Measurements from ENCODE around the gene PDZRN4. TPM values are rescaled to one million over a fixed set of nuclear protein-coding genes. Genes with fewer than 3 reads are reported as not detected.

Gene PDZRN4
- polyA plus RNA-seq, 3 donors = not detected

GRCh38 chr12:41476499-41477439, 288.6 kb downstream of the PDZRN4 start:
- H3K4me3 ChIP-seq (replicated peaks in 1 of 3; ENCODE audit: low read depth in 2 of 3, low read length in 3 of 3) = no peak overlapping the region
- 42% methylated on average over 2 of the region's 8 CpGs for WGBS (ENCODE audit: insufficient coverage)

DNA sequence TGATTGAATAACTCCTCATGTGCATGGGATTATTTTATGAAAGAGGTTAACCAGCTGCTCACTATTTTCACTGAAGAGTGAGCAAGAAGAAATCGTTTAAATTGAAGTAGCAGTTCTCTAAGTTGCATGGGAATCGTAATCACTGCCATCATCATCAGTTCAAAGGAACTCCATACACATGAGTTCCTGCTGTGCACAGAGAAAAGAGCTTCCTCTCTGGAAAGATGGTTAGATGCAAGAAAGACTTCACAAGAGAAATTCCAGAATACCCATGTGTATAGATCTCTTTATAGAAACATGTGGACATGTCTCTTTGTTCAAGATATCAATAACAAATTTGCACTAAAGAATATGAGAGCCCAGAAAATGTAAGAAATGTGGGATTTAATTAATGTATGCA, 291.3 kb downstream of the PDZRN4 start:
- H3K4me1 ChIP-seq (ENCODE audit: control insufficient read depth in 1 of 2, insufficient read depth in 2 of 2, low read length in 2 of 2) = no peaks in the 10 kb centered on the region
- no peak overlapping the region for H3K4me3 Mint-ChIP-seq

More at GRCh38 chr12:41476499-41477439, 288.6 kb downstream of the PDZRN4 start:
- H3K9ac ChIP-seq (ENCODE audit: insufficient read depth, low read length, poor library complexity, severe bottlenecking) = no peak overlapping the region
- no peaks in the 10 kb centered on the region for H4K20me1 ChIP-seq (ENCODE audit: insufficient read depth, low read length)
- no peak overlapping the region for H3K27ac ChIP-seq (ENCODE audit: low read depth in 1 of 2, low read length in 2 of 2)
- Mint-ChIP-seq H3K36me3 (no peaks in the 10 kb centered on the region), H3K4me3 (no peak overlapping the region), H3K27me3 (ENCODE audit: low read depth in 3 of 3) (no peaks in the 10 kb centered on the region), H3K27ac (no peak overlapping the region), H3K9me3 (no peaks in the 10 kb centered on the region), H3K4me1 (no peaks in the 10 kb centered on the region)
- no peak overlapping the region for H3K4me2 ChIP-seq (replicated peaks; ENCODE audit: extremely low read depth, low read length, poor library complexity, severe bottlenecking)
- intact Hi-C loops (cut with micrococcal nuclease) = no loop called here
- no peak for DNase-seq
- H3K79me2 ChIP-seq (ENCODE audit: insufficient read depth, low read length) = no peaks in the 10 kb centered on the region
- no peaks in the 10 kb centered on the region for H3K4me1 ChIP-seq (ENCODE audit: control insufficient read depth in 1 of 2, insufficient read depth in 2 of 2, low read length in 2 of 2)
- no peaks in the 10 kb centered on the region for H3K27me3 ChIP-seq (ENCODE audit: control insufficient read depth in 2 of 2, insufficient read depth in 2 of 2, low read length in 2 of 2)
- TF ChIP-seq, protein P1, sequence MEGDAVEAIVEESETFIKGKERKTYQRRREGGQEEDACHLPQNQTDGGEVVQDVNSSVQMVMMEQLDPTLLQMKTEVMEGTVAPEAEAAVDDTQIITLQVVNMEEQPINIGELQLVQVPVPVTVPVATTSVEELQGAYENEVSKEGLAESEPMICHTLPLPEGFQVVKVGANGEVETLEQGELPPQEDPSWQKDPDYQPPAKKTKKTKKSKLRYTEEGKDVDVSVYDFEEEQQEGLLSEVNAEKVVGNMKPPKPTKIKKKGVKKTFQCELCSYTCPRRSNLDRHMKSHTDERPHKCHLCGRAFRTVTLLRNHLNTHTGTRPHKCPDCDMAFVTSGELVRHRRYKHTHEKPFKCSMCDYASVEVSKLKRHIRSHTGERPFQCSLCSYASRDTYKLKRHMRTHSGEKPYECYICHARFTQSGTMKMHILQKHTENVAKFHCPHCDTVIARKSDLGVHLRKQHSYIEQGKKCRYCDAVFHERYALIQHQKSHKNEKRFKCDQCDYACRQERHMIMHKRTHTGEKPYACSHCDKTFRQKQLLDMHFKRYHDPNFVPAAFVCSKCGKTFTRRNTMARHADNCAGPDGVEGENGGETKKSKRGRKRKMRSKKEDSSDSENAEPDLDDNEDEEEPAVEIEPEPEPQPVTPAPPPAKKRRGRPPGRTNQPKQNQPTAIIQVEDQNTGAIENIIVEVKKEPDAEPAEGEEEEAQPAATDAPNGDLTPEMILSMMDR (IDR thresholded peaks at IDR 0.05) = no peak
- no peaks in the 10 kb centered on the region for H3K36me3 ChIP-seq (replicated peaks in 1 of 2; ENCODE audit: control insufficient read depth in 1 of 2, insufficient read depth in 2 of 2, low read length in 2 of 2)
- H2AFZ ChIP-seq (ENCODE audit: insufficient read depth, low read depth, low read length, poor library complexity, severe bottlenecking) = no peak overlapping the region
- no peaks in the 10 kb centered on the region for H3K9me3 ChIP-seq (replicated peaks in 1 of 2; ENCODE audit: control insufficient read depth in 1 of 2, insufficient read depth in 1 of 2, low read length in 2 of 2)

More for the DNA sequence above, 291.3 kb downstream of the PDZRN4 start:
- no peaks in the 10 kb centered on the region for H4K20me1 ChIP-seq (ENCODE audit: insufficient read depth, low read length)
- H3K4me2 ChIP-seq (replicated peaks; ENCODE audit: extremely low read depth, low read length, poor library complexity, severe bottlenecking) = no peak overlapping the region
- H3K79me2 ChIP-seq (ENCODE audit: insufficient read depth, low read length) = no peaks in the 10 kb centered on the region
- H3K27ac ChIP-seq (ENCODE audit: low read depth in 1 of 2, low read length in 2 of 2) = no peak overlapping the region
- intact Hi-C loops (cut with micrococcal nuclease) = no loop called here
- no peaks in the 10 kb centered on the region for H3K27me3 ChIP-seq (ENCODE audit: control insufficient read depth in 2 of 2, insufficient read depth in 2 of 2, low read length in 2 of 2)
- no peak overlapping the region for H3K9ac ChIP-seq (ENCODE audit: insufficient read depth, low read length, poor library complexity, severe bottlenecking)
- no peak overlapping the region for H3K4me3 ChIP-seq (replicated peaks in 1 of 3; ENCODE audit: low read depth in 2 of 3, low read length in 3 of 3)
- no peaks in the 10 kb centered on the region for H3K36me3 ChIP-seq (replicated peaks in 1 of 2; ENCODE audit: control insufficient read depth in 1 of 2, insufficient read depth in 2 of 2, low read length in 2 of 2)
- H3K4me1 Mint-ChIP-seq = no peaks in the 10 kb centered on the region
- no peaks in the 10 kb centered on the region for H3K27me3 Mint-ChIP-seq (ENCODE audit: low read depth in 3 of 3)
- no peak for DNase-seq
- no peak overlapping the region for H2AFZ ChIP-seq (ENCODE audit: insufficient read depth, low read depth, low read length, poor library complexity, severe bottlenecking)
- TF ChIP-seq, protein P1 (IDR thresholded peaks at IDR 0.05) = no peak
- H3K9me3 Mint-ChIP-seq = no peaks in the 10 kb centered on the region
- H3K27ac Mint-ChIP-seq = no peak overlapping the region
- H3K9me3 ChIP-seq (replicated peaks in 1 of 2; ENCODE audit: control insufficient read depth in 1 of 2, insufficient read depth in 1 of 2, low read length in 2 of 2) = no peaks in the 10 kb centered on the region
- H3K36me3 Mint-ChIP-seq = no peaks in the 10 kb centered on the region
- WGBS (ENCODE audit: insufficient coverage) = no CpG with 5 or more reads among the region's 2 CpGs

Data from CD14-positive monocyte (primary cell).